Loucy (cell line): ENCODE data around the gene LRP3.

Experiments used
- EZH2phosphoT487 ChIP-seq: fragments of 200-600 bp; IDR thresholded peaks from 2 replicates; pipeline ENCODE4 v1.6.1; 2018; ENCODE audit warnings: antibody characterized with exemption, mild to moderate bottlenecking, moderate library complexity, borderline replicate concordance
- TF ChIP-seq, protein P1 (sequence below): fragments of 200-600 bp; sonication (generic); conservative IDR thresholded peaks from 2 replicates; pipeline ENCODE4 v1.5.1; 2014; ENCODE audit warnings: mild to moderate bottlenecking, antibody characterized with exemption, low read length

DNA sequence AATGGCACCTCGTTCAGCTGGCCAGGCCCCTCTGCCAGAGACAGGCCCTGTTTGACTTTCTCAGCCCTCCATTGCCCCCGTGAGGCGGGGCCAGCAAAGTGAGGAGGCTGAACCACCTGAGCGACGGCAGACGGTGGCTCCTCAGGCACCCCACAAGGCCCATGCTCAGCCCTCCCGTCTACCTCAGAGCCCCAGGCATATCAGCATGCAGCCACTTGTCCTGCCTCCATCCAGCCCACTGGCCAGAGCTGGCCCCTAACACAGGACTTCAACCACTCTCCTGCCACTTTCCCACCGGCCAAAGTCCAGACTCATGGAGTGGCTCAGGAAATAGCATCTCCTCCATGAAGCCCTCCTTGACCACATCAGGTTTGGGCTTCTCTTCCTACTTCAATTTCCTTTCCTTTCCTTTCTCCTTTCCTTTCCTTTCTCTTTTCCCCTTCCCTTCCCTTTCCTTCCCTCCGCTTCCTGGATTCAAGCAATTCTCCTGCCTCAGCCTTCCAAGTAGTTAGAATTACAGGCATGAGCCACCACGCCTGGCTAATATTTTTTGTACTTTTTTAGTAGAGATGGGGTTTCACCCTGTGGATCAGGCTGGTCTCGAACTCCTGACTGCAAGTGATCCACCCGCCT lies 22.2 kb downstream of the LRP3 start:
- TF ChIP-seq, protein P1, sequence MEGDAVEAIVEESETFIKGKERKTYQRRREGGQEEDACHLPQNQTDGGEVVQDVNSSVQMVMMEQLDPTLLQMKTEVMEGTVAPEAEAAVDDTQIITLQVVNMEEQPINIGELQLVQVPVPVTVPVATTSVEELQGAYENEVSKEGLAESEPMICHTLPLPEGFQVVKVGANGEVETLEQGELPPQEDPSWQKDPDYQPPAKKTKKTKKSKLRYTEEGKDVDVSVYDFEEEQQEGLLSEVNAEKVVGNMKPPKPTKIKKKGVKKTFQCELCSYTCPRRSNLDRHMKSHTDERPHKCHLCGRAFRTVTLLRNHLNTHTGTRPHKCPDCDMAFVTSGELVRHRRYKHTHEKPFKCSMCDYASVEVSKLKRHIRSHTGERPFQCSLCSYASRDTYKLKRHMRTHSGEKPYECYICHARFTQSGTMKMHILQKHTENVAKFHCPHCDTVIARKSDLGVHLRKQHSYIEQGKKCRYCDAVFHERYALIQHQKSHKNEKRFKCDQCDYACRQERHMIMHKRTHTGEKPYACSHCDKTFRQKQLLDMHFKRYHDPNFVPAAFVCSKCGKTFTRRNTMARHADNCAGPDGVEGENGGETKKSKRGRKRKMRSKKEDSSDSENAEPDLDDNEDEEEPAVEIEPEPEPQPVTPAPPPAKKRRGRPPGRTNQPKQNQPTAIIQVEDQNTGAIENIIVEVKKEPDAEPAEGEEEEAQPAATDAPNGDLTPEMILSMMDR = no peak
- no peak for TF ChIP-seq EZH2phosphoT487
